Measurements from ENCODE around the gene TNFRSF13B.
"Not testable (repeated sequence)": the region's sequence is repeated elsewhere in the genome, so short reads cannot be mapped to it uniquely, and the experiment has no call there.

Gene TNFRSF13B

DNA sequence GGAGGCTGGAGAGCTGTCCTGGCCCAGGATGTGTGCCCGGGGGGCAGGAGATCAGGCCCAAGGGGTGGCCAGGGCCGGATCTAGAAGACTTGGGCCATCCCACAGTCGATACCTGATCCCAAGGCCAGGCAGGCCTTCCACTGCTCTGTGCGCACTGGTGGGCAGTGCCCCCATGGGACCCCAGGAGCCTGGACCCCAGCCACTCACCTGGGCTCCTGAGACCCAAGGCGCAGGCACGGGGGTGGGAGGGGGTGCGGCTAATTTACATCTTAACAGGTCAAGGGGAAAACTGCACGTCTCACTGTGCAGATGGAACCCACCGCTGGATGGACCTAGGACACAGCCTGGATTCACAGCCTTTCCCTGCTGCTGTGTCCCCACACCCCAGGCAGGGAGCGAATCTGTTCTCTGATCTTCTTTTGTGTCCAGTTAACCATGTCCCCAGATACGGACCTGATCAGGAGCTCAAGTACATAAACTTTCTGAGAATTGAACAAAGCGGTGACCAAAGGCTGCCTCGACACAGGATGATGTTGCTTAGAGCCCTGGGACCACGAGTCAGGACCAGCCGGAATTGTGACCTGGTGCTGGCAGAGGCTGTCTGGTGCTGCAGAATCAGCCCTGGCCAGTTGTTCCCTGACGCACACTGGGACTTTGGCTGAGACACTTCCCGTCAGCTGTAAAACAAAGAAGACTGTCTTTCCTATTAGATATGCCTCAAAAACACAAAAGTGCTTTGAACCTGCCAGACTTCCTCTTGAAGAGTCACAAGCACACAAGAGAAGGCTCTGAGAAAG, 60.6 kb downstream of the TNFRSF13B start:
- DNase-seq (ENCODE audit: low read depth in 2 of 2) = no peak

DNA sequence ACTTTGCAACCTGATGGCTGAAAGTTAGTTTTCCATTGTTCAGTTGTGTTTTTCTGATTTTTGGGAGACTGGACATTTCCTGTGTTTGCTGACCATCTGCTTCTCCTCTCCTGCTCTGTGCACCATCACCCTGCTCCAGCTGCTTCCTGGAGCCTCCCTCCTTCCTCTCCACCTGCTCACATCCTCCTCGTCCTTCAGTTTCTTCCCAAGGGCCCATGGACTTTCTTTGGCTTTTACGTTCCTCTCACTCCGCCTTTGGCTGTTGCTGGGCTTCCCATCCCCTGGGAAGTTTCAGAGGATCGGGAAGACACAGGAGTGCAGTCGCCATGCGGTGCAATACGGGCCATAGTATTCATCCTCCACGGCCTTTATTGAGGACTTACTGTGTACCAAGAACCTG, 61.6 kb downstream of the TNFRSF13B start:
- no peak for DNase-seq (ENCODE audit: low read depth in 2 of 2)

DNA sequence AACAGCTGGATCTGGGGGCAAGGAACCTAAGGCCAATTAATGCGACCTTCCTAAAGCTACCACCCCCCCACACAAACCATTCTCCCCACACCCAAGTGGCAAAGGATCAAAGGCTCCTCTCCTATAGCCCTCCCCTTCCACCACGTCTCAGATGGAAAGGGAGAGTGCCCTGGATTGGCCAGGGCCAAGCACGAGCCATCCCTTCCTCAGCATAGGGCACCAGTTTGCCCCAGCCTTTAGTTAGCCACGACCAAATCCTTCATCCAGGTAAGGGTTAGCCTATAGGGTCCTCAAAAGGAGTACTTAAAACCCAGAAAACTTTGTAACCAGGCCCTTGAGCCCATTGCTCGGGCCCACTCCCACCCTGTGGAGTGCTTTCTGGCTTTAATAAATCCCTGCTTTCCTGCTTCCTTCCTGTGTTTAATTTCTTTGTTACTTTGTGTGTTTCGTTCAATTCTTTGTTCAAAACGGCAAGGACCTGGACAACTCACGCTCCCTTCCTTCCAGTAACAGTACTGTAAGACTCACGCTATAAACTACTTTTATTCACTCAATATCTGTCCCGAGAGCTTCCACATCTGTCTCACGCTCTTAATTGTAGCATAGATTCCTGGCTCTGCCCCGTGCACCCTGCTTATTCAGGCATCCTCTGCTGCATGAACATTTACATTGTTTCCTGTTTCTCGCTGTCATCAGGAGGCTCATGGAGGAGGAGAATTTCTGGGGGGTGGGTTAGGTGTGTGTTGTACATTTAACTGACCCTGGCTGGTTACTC, 62.3 kb downstream of the TNFRSF13B start:
- DNase-seq (ENCODE audit: low read depth in 2 of 2) = no peak

DNA sequence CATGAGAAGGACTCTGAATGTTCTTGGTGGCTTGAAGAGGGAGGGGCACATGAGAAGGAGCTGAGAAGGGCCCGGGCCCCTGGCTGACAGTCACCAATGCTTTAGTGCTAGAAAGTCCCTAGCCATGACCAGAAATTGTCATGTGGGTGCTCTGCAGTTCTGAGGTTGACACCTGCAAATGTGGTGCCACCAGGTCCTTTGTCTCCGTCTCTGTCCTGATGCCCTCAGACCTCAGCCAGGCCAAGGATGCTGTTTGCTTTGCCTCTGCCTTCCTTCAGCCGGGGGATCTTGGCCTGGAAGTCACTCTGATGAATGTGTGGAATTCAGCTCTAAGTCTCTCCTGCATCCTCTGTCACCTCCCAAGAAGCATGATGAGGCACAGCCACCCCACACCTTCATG, 63.6 kb downstream of the TNFRSF13B start:
- no peak for DNase-seq (ENCODE audit: low read depth in 2 of 2)

DNA sequence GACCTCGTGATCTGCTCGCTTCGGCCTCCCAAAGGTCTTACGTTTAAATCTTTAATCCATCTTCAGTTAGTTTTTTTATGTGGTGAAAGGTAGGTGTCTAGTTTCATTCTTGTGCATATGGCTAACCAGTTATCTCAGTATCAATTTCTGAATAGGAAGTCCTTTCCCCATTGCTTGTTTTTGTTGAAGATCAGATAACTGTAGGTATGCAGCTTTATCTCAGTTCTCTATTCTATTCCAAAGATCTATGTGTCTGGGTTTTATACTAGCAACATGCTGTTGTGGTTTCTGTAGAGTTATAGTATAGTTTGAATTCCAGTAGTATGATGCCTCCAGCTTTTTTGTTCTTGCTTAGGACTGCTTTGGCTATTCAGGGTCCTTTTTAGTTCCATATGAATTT, 65.2 kb downstream of the TNFRSF13B start:
- DNase-seq (ENCODE audit: low read depth in 2 of 2) = no peak

DNA sequence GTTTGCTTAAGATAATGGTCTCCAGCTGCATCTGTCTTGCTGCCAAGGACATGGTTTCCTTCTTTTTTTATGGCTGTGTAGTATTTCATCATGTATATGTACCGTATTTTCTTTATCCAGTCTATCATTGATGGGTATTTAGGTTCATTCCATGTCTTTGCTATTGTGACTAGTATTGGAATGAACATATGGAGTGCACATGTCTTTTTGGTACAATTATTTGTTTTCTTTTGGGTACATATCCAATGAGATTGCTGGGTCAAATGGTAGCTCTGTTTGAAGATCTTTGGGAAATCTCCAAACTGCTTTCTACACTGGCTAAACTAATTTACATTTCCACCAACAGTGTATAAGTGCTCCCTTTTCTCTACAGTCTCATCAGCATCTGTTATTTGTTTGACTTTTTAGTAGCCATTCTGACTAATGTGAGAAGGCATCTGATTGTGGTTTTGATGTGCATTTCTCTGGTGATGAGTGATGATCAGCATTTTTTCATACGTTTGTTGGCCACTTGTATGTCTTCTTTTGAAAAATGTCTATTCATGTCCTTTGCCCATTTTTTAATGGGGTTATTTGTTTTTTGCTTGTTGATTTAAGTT, 66.2 kb downstream of the TNFRSF13B start:
- no peak for DNase-seq (ENCODE audit: low read depth in 2 of 2)

DNA sequence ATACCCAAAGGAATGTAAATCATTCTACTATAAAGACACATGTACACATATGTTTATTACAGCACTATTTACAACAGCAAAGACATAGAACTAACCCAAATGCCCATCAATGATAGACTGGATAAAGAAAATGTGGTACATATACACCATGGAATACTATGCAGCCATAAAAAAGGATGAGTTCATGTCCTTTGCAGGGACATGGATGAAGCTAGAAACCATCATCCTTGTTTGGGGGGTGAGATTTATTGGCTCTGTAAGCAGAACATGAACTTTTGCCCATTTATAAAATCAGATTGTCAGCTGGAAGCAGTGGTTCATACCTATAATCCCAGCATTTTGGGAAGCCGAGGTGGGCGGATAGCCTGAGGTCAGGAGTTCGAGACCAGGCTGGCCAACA, 68.8 kb downstream of the TNFRSF13B start:
- DNase-seq (ENCODE audit: low read depth in 2 of 2) = not testable (repeated sequence)

DNA sequence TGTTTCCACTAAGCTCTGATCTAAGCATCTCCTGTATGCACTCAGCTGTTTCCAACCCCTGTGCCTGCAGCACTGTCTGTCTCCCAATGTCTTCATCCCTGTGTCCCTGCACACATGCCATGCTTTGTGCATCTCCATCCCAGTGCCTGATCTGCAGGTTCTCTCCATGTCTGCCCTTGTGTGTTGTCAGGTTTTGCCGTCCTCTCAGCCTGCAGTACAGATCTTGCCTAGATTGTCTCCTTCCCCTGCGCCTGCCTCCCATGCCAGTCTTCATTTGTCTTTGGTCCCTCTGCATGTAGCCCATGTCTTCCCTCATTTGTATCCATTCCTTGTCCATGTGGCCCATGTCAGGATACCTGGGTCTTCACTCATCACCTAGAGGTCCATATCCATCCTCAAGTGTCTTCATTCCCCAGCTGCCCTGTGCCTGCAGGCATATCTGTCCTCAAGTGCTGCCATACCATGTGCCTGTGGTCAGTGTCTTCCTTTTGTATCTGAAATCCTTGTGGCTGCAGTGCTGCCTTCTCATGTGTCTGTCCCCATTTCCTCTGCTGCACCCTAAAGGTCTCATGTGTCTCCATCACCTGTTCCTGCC, 71.5 kb downstream of the TNFRSF13B start:
- no peak for DNase-seq (ENCODE audit: low read depth in 2 of 2)

DNA sequence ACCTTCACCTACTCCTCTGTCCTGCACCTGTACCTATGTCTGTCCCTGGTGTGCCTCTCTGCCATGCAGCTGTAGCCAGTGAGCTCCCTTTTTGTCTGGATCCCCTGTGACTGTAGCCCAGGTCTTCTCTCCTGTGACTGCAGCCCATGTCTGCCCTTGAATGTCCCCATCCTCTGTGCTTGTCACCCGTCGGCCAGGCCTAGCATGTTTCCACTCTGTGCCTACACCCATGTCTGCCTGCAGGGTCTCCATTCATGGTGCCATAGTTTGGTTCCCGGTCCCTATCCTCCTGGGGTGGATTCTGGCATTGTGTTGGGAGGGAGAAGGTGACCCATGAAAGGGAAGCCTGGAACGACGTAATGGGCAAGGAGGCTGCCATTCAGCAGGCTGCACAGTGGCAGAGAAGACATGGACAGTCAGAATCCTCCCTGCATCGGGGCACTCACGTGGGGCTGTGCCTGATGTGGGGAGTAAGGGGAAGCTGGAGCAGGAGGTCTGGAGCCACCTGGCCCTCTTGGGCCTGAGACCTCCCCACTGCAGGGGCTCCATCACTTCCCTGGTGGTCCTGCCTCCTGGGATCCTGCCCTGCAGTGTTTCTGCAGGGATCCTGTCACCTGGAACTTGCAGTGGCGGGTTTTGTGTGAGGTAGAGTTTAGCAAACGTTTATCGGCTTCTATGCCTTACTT, 74.6 kb downstream of the TNFRSF13B start:
- DNase-seq (ENCODE audit: low read depth in 2 of 2) = not testable (repeated sequence)

DNA sequence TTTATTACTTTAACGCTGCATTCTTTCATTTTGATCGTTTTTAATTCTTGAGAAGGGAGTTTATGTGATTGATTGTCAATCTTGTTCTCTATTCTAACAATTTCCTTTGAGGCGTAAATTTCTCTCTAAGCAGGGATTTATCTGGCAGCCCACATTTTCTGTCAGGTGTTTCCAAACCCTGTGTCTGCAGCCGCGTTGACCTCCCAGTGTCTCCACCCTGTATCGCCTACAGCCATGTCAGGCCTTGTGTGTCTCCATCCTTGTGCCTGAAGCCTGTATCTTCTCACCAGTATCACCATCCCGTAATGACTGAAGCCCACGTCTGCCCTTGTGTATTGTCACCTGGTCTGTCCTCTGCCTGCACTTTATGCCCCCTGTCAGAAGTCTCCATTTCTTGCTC, 75.7 kb downstream of the TNFRSF13B start:
- DNase-seq (ENCODE audit: low read depth in 2 of 2) = not testable (repeated sequence)

DNA sequence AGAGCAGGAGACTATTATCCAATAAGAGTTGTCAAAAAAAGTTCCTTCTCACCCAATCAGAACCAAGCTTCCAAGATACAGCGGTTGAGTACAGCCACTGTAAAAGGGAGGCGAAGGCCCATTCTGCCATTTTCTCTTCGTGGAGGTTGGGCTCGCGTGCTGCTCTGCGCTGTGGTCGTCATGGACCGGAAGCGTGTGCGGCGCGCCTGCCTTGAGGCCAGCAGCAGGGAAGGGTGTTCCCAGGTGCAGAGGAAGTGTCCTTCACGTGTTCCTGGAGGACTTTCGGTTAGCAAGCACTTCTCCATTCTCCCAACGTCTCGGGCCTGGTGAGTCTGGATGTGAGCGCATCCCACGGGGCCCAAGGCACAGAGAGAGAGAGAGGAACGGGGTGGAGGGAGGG, 78.4 kb downstream of the TNFRSF13B start:
- DNase-seq (ENCODE audit: low read depth in 2 of 2) = not testable (repeated sequence)

DNA sequence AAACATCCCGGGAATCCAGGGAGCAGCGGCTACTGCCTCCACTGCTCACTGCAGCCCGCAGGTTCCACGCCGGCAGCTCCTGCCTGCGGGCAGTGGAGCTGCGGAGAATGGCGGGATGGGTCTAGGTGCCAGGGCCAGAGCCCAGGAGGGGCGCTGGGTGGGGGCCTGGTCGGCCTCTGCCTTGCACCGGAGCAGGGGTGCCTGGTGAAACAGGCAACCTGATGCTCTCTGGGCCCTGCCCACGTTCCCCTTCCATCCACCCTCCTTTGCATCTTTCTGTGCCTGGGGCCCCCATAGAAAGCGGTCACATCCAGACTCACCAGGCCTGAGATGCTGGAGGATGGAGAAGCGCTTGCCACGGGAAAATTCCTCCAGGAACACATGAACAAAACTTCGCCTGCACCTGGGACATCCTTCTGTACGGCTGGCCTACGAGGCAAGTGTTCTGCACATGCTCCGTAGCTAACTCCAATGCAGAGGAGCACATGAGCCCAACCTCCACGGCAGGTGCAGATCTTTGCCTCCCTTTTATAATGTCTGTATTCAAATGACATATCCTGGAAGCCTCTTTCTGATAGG, 79.0 kb downstream of the TNFRSF13B start:
- not testable (repeated sequence) for DNase-seq (ENCODE audit: low read depth in 2 of 2)

DNA sequence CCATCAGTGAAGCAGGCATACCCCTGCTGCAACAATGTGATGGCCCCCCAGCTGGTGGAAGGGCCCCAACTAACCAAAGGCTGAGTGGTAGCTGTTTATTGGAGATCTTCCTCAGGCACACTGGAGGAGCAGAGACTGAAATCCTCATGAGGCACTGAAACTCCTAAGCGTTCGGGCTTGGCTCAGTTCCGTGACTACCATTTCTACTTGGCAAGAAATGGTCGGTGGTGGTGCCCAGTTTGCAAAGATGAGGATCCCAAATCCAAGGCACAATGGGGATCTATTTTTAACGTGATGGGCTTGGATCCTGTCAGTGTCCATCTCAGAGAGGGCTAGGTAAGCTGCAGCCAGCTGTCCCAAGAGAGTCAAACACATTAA, 82.8 kb downstream of the TNFRSF13B start:
- DNase-seq (ENCODE audit: low read depth in 2 of 2) = no peak
